Transverse colon (tissue), 4 donors: ENCODE measurements around the gene PCP4L1. TPM values are rescaled to one million over a fixed set of nuclear protein-coding genes. Genes with fewer than 3 reads are reported as not detected.

Experiments used
- DNase-seq: peaks from one replicate; pipeline ENCODE4 v3.0.0-alpha.2; 2019
- H3K27ac ChIP-seq, 4 donors: fragments of 200-600 bp; sonication (generic); 2 replicates each; pipeline ENCODE4 v1.5.1; 2016 to 2018; ENCODE audit warnings: inconsistent platforms in 4 of 4
- H3K27me3 ChIP-seq: fragments of 200-600 bp; sonication (generic); 2 replicates; pipeline ENCODE4 v1.5.1; 2017; ENCODE audit warnings: inconsistent platforms
- H3K36me3 ChIP-seq, 4 donors: fragments of 200-600 bp; sonication (generic); 2 replicates each; pipeline ENCODE4 v1.5.1; 2017 to 2019; ENCODE audit warnings: inconsistent platforms in 4 of 4
- H3K4me1 ChIP-seq, 4 donors: fragments of 200-600 bp; sonication (generic); 2 replicates each; pipeline ENCODE4 v1.5.1; 2017 to 2020; ENCODE audit warnings: inconsistent platforms in 4 of 4
- H3K4me3 ChIP-seq, 4 donors: fragments of 200-600 bp; sonication (generic); 1 replicate in 1 of 4; 2 replicates in 3 of 4; pipeline versions ENCODE4 v1.5.1 to v1.6.1; 2017 to 2019; ENCODE audit warnings: inconsistent platforms in 4 of 4
- H3K9me3 ChIP-seq, 2 donors: fragments of 200-600 bp; sonication (generic); 2 replicates each; pipeline ENCODE4 v1.5.1; 2017 to 2019; ENCODE audit warnings: inconsistent platforms in 2 of 2
- EP300 ChIP-seq: sonication (generic); formaldehyde crosslinking; IDR thresholded peaks from one replicate; pipeline ENCODE4 v1.6.1; 2017; ENCODE audit warnings: antibody characterized with exemption, low read depth
- POLR2A ChIP-seq: fragments of 450-650 bp; IDR thresholded peaks from one replicate; pipeline ENCODE4 v1.6.1; 2016; ENCODE audit warnings: antibody characterized with exemption, mild to moderate bottlenecking, moderate library complexity
- POLR2AphosphoS5 ChIP-seq, 3 donors: sonication (generic); formaldehyde crosslinking; IDR thresholded peaks; one replicate each; pipeline ENCODE4 v1.6.1; 2016; ENCODE audit warnings: antibody characterized with exemption in 3 of 3
- WGBS, 2 donors: methylation state at CpG; one replicate each; pipeline ENCODE4 v1.1.5; 2018; ENCODE audit warnings: low coverage in 1 of 2; 5-methylcytosine and 5-hydroxymethylcytosine counted together
- in situ Hi-C, 4 donors: fragments of 200-750 bp; cut with MboI; loops; one replicate each; pipeline versions ENCODE4 v1.15.0 to v1.15.1; 2017; ENCODE audit warnings: low sequenced_read_pairs in 3 of 4, low pct_ligation_motif_present in 1 of 4, low pct_unique_long_range_greater_than_20kb in 1 of 4
- intact Hi-C: fragments of 100-400 bp; cut with DNase I; formaldehyde crosslinking; loops from one replicate; pipeline ENCODE4 v1.15.1; 2023; ENCODE audit warnings: low total_unique reads
- total RNA-seq, 4 donors: library from RNA; depleted of rRNA; stranded (reverse); fragments of >200 nt; gene quantifications; one replicate each; pipeline ENCODE4 v1.1.0, GENCODE V29; 2016
- TF ChIP-seq, protein P1 (sequence below), 5 experiments: fragments of 200-600 bp in 3 of 5; fragments of 450-650 bp in 2 of 5; sonication (generic) in 3 of 5; IDR thresholded peaks; 1 replicate in 2 of 5; 2 replicates in 3 of 5; pipeline ENCODE4 v1.5.1; 2016 to 2017; ENCODE audit warnings: antibody characterized with exemption in 5 of 5, inconsistent platforms in 3 of 5, mild to moderate bottlenecking in 2 of 5, moderate library complexity in 1 of 5

The PCP4L1 gene
- total RNA-seq, 4 donors from 2014 or later: 1.8 to 2.1 TPM; not detected in 2

DNA sequence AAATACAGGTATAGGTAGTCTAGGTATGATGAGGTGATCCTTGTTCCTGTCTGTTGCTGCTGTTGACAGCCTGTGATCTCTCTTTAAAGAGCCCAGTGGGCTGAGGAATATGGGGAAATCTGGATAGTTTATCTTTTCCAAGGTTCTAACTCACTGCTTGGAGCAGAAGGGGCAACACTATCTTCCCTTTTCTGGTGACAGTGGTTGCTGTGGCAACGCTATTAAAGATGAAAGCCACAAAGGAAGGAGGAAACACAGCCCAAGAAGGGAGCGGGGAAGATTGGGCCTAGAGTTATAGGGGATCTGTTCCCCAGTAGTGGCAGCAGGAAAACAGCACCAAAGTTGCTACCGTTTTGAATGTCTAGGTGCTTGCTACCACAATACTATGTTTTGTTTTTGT is 8.8 kb downstream of the PCP4L1 start:
- Histone ChIP-seq H3K9me3 (no peaks in the 10 kb centered on the region), H3K36me3 (no peaks in the 10 kb centered on the region), H3K27ac (peak overlapping the region in 1 of 4 donors; percentile 52), H3K4me3 (no peak overlapping the region), H3K27me3 (no peaks in the 10 kb centered on the region), H3K4me1 (no peaks in the 10 kb centered on the region)
- TF ChIP-seq POLR2A: no peak
- TF ChIP-seq, protein P1, sequence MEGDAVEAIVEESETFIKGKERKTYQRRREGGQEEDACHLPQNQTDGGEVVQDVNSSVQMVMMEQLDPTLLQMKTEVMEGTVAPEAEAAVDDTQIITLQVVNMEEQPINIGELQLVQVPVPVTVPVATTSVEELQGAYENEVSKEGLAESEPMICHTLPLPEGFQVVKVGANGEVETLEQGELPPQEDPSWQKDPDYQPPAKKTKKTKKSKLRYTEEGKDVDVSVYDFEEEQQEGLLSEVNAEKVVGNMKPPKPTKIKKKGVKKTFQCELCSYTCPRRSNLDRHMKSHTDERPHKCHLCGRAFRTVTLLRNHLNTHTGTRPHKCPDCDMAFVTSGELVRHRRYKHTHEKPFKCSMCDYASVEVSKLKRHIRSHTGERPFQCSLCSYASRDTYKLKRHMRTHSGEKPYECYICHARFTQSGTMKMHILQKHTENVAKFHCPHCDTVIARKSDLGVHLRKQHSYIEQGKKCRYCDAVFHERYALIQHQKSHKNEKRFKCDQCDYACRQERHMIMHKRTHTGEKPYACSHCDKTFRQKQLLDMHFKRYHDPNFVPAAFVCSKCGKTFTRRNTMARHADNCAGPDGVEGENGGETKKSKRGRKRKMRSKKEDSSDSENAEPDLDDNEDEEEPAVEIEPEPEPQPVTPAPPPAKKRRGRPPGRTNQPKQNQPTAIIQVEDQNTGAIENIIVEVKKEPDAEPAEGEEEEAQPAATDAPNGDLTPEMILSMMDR (IDR thresholded peaks at IDR 0.05): no peak
- TF ChIP-seq EP300: no peak
- TF ChIP-seq POLR2AphosphoS5 (IDR thresholded peaks at IDR 0.05): no peak
- DNase-seq: no peak
- in situ Hi-C loops: no loop called here
- WGBS, 2 donors: 42 to 77% methylated on average over 2 to 3 of the region's 3 CpGs
- intact Hi-C loops: no loop called here

- H3K36me3 ChIP-seq: no peaks in the 10 kb centered on the region
- in situ Hi-C loops: no loop called here
- no peak overlapping the region for H3K27ac ChIP-seq
- no peaks in the 10 kb centered on the region for H3K9me3 ChIP-seq
- WGBS, 2 donors: 43 to 47% methylated on average over 1 to 3 of the region's 3 CpGs
- TF ChIP-seq POLR2AphosphoS5 (IDR thresholded peaks at IDR 0.05) (no peak), POLR2A (no peak), EP300 (no peak)
- TF ChIP-seq, protein P1 (IDR thresholded peaks at IDR 0.05): no peak
- intact Hi-C loops: no loop called here
- no peaks in the 10 kb centered on the region for H3K4me1 ChIP-seq
- DNase-seq: no peak
- no peak overlapping the region for H3K4me3 ChIP-seq
- H3K27me3 ChIP-seq: peaks cover 14% of the 10 kb centered on the region
Observed at GRCh38 chr1:161273402-161273801, 14.9 kb downstream of the PCP4L1 start.

GRCh38 chr1:161274874-161275273 is 16.3 kb downstream of the PCP4L1 start:
- intact Hi-C loops: no loop called here
- H3K9me3 ChIP-seq: no peaks in the 10 kb centered on the region
- H3K27ac ChIP-seq: no peak overlapping the region
- DNase-seq: no peak
- H3K27me3 ChIP-seq: peaks cover 14% of the 10 kb centered on the region
- no peak overlapping the region for H3K4me3 ChIP-seq
- H3K36me3 ChIP-seq: no peaks in the 10 kb centered on the region
- in situ Hi-C loops: no loop called here
- 42% methylated on average over 3 of the region's 3 CpGs; no CpG with 5 or more reads in 1 of the 2 donors for WGBS, 2 donors
- no peaks in the 10 kb centered on the region for H3K4me1 ChIP-seq
- TF ChIP-seq POLR2A (no peak), EP300 (no peak), POLR2AphosphoS5 (IDR thresholded peaks at IDR 0.05) (no peak)
- TF ChIP-seq, protein P1 (IDR thresholded peaks at IDR 0.05): no peak

DNA sequence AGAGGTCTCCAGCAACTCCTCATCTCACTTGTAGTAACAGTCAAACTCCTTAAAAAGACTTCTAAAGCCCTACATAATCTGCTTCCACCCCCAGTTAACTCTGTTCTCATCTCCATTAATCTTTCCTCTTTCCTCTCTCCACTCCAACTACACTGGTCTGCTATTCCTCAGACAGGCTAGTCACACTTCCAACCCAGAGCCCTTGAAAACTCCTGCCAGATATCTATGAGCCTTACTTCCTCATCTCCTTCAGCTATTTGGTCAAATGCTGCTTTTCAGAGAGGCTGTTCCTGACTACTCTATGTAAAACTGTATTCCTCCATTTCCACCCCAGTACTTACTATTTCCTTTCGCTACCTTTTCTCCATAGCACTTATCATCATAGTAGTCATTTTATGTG is 24.4 kb downstream of the PCP4L1 start:
- no peaks in the 10 kb centered on the region for H3K9me3 ChIP-seq
- no peaks in the 10 kb centered on the region for H3K27me3 ChIP-seq
- no peak for DNase-seq
- no peaks in the 10 kb centered on the region for H3K36me3 ChIP-seq
- WGBS, 2 donors: 83 to 100% methylated on average over 1 of the region's 1 CpG
- H3K27ac ChIP-seq: no peak overlapping the region
- H3K4me3 ChIP-seq: no peak overlapping the region
- TF ChIP-seq EP300 (no peak), POLR2A (no peak), POLR2AphosphoS5 (IDR thresholded peaks at IDR 0.05) (no peak)
- TF ChIP-seq, protein P1 (IDR thresholded peaks at IDR 0.05): no peak
- intact Hi-C loops: no loop called here
- in situ Hi-C loops: no loop called here
- H3K4me1 ChIP-seq: no peaks in the 10 kb centered on the region
